HepG2 (cell line): ENCODE results near the gene PTPN22. TPM values are rescaled to one million over a fixed set of nuclear protein-coding genes. Genes with fewer than 3 reads are reported as not detected.

Experiments used
- ATAC-seq: fragments of 200-7000 bp; cut with Tn5 transposase; 3 replicates; pipeline ENCODE4 v1.9.1; 2020; ENCODE audit warnings: mild to moderate bottlenecking, moderate library complexity
- BruUV-seq: library from RNA; stranded (reverse); fragments of 400-500 nt; replicated peaks from 2 replicates; lab custom pipeline; 2021; lab: Mats Ljungman, UMichigan
- CTCF ChIA-PET: fragments of 300-600 bp; formaldehyde crosslinking; extraction: SDS; loops from one replicate; lab custom pipeline; 2021; ENCODE audit warnings: low total read pairs, inconsistent platforms, low intra/inter-chr PET ratio; lab: Yijun Ruan, JAX
- POLR2A ChIA-PET: fragments of 350-600 bp; sonication (Branson Sonifier 250); formaldehyde crosslinking; loops from one replicate; lab custom pipeline; 2020; ENCODE audit warnings: antibody characterized with exemption, inconsistent platforms; lab: Yijun Ruan, JAX
- DNase-seq: peaks from one replicate; pipeline ENCODE4 v3.0.0-alpha.2; 2015; ENCODE audit warnings: low spot score
- FAIRE-seq: peaks from 3 replicates; lab custom pipeline; 2011; peaks lifted over from hg19 to GRCh38; lab: Jason Lieb, UNC
- H2AFZ ChIP-seq: one replicate; pipeline ENCODE4 v1.6.1; 2011; ENCODE audit warnings: low read length, inconsistent platforms
- H3K27ac ChIP-seq: fragments of 300-600 bp; 3 replicates; pipeline ENCODE4 v1.8.0; 2011; ENCODE audit warnings: mixed run types, mild to moderate bottlenecking, mixed read lengths, low read length, inconsistent platforms; ENCODE audit not compliant: insufficient read depth; ENCODE audit errors: extremely low read length
- H3K27me3 ChIP-seq, 2 experiments: fragments of 200-600 bp in 1 of 2; 2 replicates in 1 of 2; 3 replicates in 1 of 2; pipeline versions ENCODE4 v1.6.0 to v1.8.0; 2011; ENCODE audit warnings: low read length in 2 of 2, mild to moderate bottlenecking in 2 of 2, moderate library complexity in 2 of 2, inconsistent platforms in 1 of 2; ENCODE audit not compliant: insufficient read depth in 2 of 2, control insufficient read depth in 1 of 2
- H3K36me3 ChIP-seq, 2 experiments: fragments of 200-600 bp in 1 of 2; replicated peaks in 1 of 2; 2 replicates in 1 of 2; 3 replicates in 1 of 2; pipeline versions ENCODE4 v1.5.1 to v1.8.0; 2011; ENCODE audit warnings: low read length in 2 of 2, inconsistent platforms in 1 of 2; ENCODE audit not compliant: insufficient read depth in 2 of 2, control insufficient read depth in 1 of 2
- H3K4me1 ChIP-seq: 2 replicates; pipeline ENCODE4 v1.5.1; 2012; ENCODE audit warnings: low read length, inconsistent platforms; ENCODE audit not compliant: insufficient read depth
- H3K4me2 ChIP-seq: 2 replicates; pipeline ENCODE4 v1.6.0; 2011; ENCODE audit warnings: low read depth, low read length, inconsistent platforms
- H3K4me3 ChIP-seq, 3 experiments: fragments of 200-600 bp in 1 of 3; sonication (generic), shearing (Covaris generic) in 1 of 3; replicated peaks in 1 of 3; 2 replicates each; pipeline ENCODE4 v1.5.1; 2011 to 2016; ENCODE audit warnings: low read length in 3 of 3, inconsistent platforms in 2 of 3, low read depth in 2 of 3, mild to moderate bottlenecking in 2 of 3, control low read depth in 1 of 3, mixed read lengths in 1 of 3; ENCODE audit not compliant: insufficient read depth in 1 of 3
- H3K79me2 ChIP-seq: one replicate; pipeline ENCODE4 v1.6.1; 2011; ENCODE audit warnings: low read length, inconsistent platforms; ENCODE audit not compliant: insufficient read depth
- H3K9ac ChIP-seq: 2 replicates; pipeline ENCODE4 v1.6.0; 2011; ENCODE audit warnings: mild to moderate bottlenecking, low read depth, low read length, inconsistent platforms; ENCODE audit not compliant: insufficient read depth
- H3K9me3 ChIP-seq: 2 replicates; pipeline ENCODE4 v1.5.1; 2012; ENCODE audit warnings: mild to moderate bottlenecking, low read length
- H4K20me1 ChIP-seq: 2 replicates; pipeline ENCODE4 v1.6.0; 2011; ENCODE audit warnings: inconsistent platforms, mild to moderate bottlenecking, low read length, moderate library complexity; ENCODE audit not compliant: insufficient read depth
- GFI1 ChIP-seq: sonication (generic); formaldehyde crosslinking; IDR thresholded peaks from 2 replicates; pipeline ENCODE4 v1.5.0; 2020; ENCODE audit warnings: missing genetic modification reagents, mild to moderate bottlenecking, borderline replicate concordance
- HCFC1 ChIP-seq: fragments of 150-350 bp; IDR thresholded peaks from 2 replicates; pipeline ENCODE4 v1.6.1; 2014; ENCODE audit warnings: low read depth, low read length
- MAF1 ChIP-seq: sonication (generic); formaldehyde crosslinking; IDR thresholded peaks from 2 replicates; pipeline ENCODE4 v1.5.0; 2020; ENCODE audit warnings: missing genetic modification reagents, borderline replicate concordance
- MEIS2 ChIP-seq: sonication (generic); formaldehyde crosslinking; IDR thresholded peaks from 2 replicates; pipeline ENCODE4 v1.9.0; 2021; ENCODE audit warnings: mild to moderate bottlenecking, missing genetic modification reagents
- SRSF4 ChIP-seq: fragments of 200-400 bp; formaldehyde crosslinking; IDR thresholded peaks from one replicate; pipeline ENCODE4 v1.6.1; 2018; ENCODE audit warnings: mild to moderate bottlenecking, low read depth, low read length, moderate library complexity; ENCODE audit not compliant: poor library complexity, severe bottlenecking
- TSC22D2 ChIP-seq: sonication (generic); formaldehyde crosslinking; IDR thresholded peaks from 2 replicates; pipeline ENCODE4 v1.5.1; 2020; ENCODE audit warnings: missing genetic modification reagents, mild to moderate bottlenecking, borderline replicate concordance
- U2AF1 ChIP-seq: fragments of 200-400 bp; formaldehyde crosslinking; optimal IDR thresholded peaks from 2 replicates; pipeline ENCODE3; 2017; ENCODE audit warnings: mild to moderate bottlenecking, low read depth, low read length
- ZNF10 ChIP-seq: sonication (generic); formaldehyde crosslinking; IDR thresholded peaks from 2 replicates; pipeline ENCODE4 v1.4.0; 2020; ENCODE audit warnings: mild to moderate bottlenecking, low read depth, missing genetic modification reagents, borderline replicate concordance
- ZNF724P ChIP-seq: sonication (generic); formaldehyde crosslinking; IDR thresholded peaks from 2 replicates; pipeline ENCODE4 v1.8.0; 2022; ENCODE audit warnings: missing genetic modification reagents, borderline replicate concordance
- WGBS: methylation state at CpG from one replicate; pipeline ENCODE4 v1.1.6; 2017; ENCODE audit warnings: low lambda C conversion rate; 5-methylcytosine and 5-hydroxymethylcytosine counted together
- in situ Hi-C: cut with HindIII; loops from 2 replicates; pipeline ENCODE4 v1.10.0; 2017; ENCODE audit warnings: low pct_unique_long_range_greater_than_20kb; ENCODE audit not compliant: extremely low pct_ligation_motif_present
- intact Hi-C: fragments of 100-400 bp; cut with micrococcal nuclease; formaldehyde crosslinking; loops from one replicate; pipeline ENCODE4 v1.10.0; 2022; ENCODE audit not compliant: unreplicated experiment
- polyA plus RNA-seq, 8 experiments: library from polyadenylated mRNA; depleted of rRNA in 3 of 8; stranded (reverse) in 7 of 8; unstranded in 1 of 8; fragments of >200 nt; fragmentation: Illumina TruSeq in 4 of 8; extraction: Trizol in 4 of 8; gene quantifications; 2 replicates each; pipeline versions ENCODE4 v1.2.1 to v1.2.3, GENCODE V29; 2011 to 2016; ENCODE audit warnings: low read depth in 4 of 8, missing spikeins in 1 of 8, mixed read lengths in 1 of 8; ENCODE audit not compliant: insufficient read depth in 1 of 8
- total RNA-seq, 5 experiments: library from RNA; depleted of rRNA; stranded (reverse); fragments of >200 nt; fragmentation: Illumina TruSeq; extraction: Trizol; gene quantifications; 2 replicates each; pipeline ENCODE4 v1.2.3, GENCODE V29; 2016; ENCODE audit warnings: low read depth in 1 of 5
- TF ChIP-seq, protein P1 (sequence below): IDR thresholded peaks from 2 replicates; pipeline ENCODE4 v1.6.1; 2012; ENCODE audit warnings: low read depth, low read length, improper control_type of control experiment

The PTPN22 gene
- total and polyA plus RNA-seq, 2 of the 13 experiments (the other 11 are each of a cell fraction or from before 2014, with no cell fraction given), result not detected

DNA sequence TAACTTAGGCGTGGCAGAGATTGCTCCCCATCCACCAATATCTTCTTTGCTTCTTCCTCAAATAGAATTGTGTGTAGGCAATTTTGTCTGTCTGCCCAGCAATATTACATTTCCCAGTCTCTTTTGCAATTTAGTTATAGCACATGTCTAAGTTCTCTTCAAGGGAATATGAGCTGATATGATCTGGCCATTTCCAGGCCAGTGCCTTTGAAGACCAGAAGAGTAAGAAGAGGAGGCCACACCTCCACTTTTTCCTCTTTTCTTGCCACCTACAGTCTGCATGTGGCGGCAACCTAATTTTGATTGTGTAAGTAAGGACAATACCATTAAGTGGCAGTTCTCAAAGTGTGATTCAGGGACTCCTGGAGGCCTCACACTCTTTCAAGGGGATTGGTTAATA lies 52.9 kb downstream of the PTPN22 start:
- DNase-seq, result no peak
- H3K4me2 ChIP-seq, result no peak overlapping the region
- H3K27ac ChIP-seq, result no peak overlapping the region
- ChIA-PET POLR2A (no interaction called here), CTCF (no interaction called here)
- 56% methylated on average over 2 of the region's 2 CpGs for WGBS
- no peaks in the 10 kb centered on the region for H3K36me3 ChIP-seq
- no peak overlapping the region for H2AFZ ChIP-seq
- no peak overlapping the region for H3K4me3 ChIP-seq
- no peaks in the 10 kb centered on the region for H3K79me2 ChIP-seq
- no peaks in the 10 kb centered on the region for H3K27me3 ChIP-seq
- intact Hi-C loops, result no loop called here
- no peak for FAIRE-seq
- H3K9ac ChIP-seq, result no peak overlapping the region
- H3K4me1 ChIP-seq, result no peaks in the 10 kb centered on the region
- ATAC-seq, result no peak
- no peaks in the 10 kb centered on the region for H4K20me1 ChIP-seq
- H3K9me3 ChIP-seq, result no peaks in the 10 kb centered on the region
- in situ Hi-C loops, result no loop called here
- TF ChIP-seq SRSF4 (no peak), HCFC1 (no peak)
- no TSS peak for BruUV-seq

DNA sequence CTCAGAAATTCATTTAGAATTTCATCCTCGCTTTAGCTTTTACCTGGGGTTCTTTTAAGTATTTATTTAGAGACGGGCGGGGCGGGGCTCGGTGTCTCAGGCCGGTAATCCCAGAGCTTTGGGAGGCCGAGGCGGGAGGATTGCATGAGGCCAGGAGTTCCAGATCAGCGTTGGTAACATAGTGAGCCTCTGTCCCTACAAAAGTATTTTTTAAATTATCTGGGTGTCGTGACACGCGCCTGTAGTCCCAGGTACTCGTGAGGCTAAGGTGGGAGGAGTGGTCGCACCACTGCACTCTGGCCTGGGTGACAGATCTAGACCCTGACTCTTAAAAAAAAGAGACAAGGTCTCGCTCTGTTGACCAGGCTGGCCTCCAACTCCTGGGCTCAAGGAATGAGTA lies 58.3 kb downstream of the PTPN22 start:
- Histone ChIP-seq H3K27me3 (no peaks in the 10 kb centered on the region; a peak in 1 of 5 replicates), H3K4me3 (no peak overlapping the region), H3K27ac (no peak overlapping the region), H3K9me3 (no peaks in the 10 kb centered on the region)
- ATAC-seq (no peak), DNase-seq (no peak), FAIRE-seq (no peak)
- POLR2A ChIA-PET, result interaction anchor here (0.5 kb wide), 1 partner anchor 860 kb away, joined by 3 read pairs; no protein-coding TSS in a partner anchor
- no peak for TF ChIP-seq MEIS2 (CRISPR knock-in tag)
- no peak for TF ChIP-seq ZNF724P (CRISPR knock-in tag)
- TF ChIP-seq, protein P1, sequence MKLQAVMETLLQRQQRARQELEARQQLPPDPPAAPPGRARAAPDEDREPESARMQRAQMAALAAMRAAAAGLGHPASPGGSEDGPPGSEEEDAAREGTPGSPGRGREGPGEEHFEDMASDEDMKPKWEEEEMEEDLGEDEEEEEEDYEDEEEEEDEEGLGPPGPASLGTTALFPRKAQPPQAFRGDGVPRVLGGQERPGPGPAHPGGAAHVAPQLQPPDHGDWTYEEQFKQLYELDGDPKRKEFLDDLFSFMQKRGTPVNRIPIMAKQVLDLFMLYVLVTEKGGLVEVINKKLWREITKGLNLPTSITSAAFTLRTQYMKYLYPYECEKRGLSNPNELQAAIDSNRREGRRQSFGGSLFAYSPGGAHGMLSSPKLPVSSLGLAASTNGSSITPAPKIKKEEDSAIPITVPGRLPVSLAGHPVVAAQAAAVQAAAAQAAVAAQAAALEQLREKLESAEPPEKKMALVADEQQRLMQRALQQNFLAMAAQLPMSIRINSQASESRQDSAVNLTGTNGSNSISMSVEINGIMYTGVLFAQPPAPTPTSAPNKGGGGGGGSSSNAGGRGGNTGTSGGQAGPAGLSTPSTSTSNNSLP, result no peak
- TF ChIP-seq MAF1 (CRISPR knock-in tag), result no peak
- no peak for TF ChIP-seq GFI1 (CRISPR knock-in tag)
- TF ChIP-seq TSC22D2 (CRISPR knock-in tag), result no peak
- TF ChIP-seq U2AF1, result no peak
- no peak for TF ChIP-seq ZNF10 (CRISPR knock-in tag)
- TF ChIP-seq, all 625 proteins: peak for 0
- Histone ChIP-seq H3K4me2 (no peak overlapping the region), H3K4me1 (peaks cover 28% of the 10 kb centered on the region), H4K20me1 (peaks cover 24% of the 10 kb centered on the region), H3K36me3 (0 out of 5 replicates have a peak, but pooled peaks cover 0 to 4% of the 10 kb centered on the region in 2 experiments), H2AFZ (no peak overlapping the region), H3K79me2 (peaks cover 38% of the 10 kb centered on the region), H3K9ac (no peak overlapping the region)
- in situ Hi-C loops (no loop called here), intact Hi-C loops (no loop called here)
- CTCF ChIA-PET, result no interaction called here
- no TSS peak for BruUV-seq
- WGBS, result 94% methylated on average over 15 of the region's 15 CpGs
